ENCODE results near the gene FAM162B.
"Not testable (repeated sequence)": the region's sequence is repeated elsewhere in the genome, so short reads cannot be mapped to it uniquely, and the experiment has no call there.

The FAM162B gene

GRCh38 chr6:116764961-116765841 lies at the start of gene FAM162B:
FAM162B (minus strand) TSS chr6:116765719; CDS start chr6:116765576, 143 bp downstream.
- no peak for DNase-seq

GRCh38 chr6:116812051-116812650 lies 46.6 kb upstream of the FAM162B start:
- DNase-seq: no peak

GRCh38 chr6:116801971-116802370 lies 36.5 kb upstream of the FAM162B start:
- no peak for DNase-seq

- no peak for DNase-seq
These were observed 34.4 kb upstream of the FAM162B start for GRCh38 chr6:116799945-116800344.

GRCh38 chr6:116797585-116797984 lies 32.1 kb upstream of the FAM162B start:
- no peak for DNase-seq

- DNase-seq: no peak
These were observed 27.7 kb upstream of the FAM162B start for GRCh38 chr6:116793224-116793623.

GRCh38 chr6:116783852-116784251 lies 18.3 kb upstream of the FAM162B start:
- DNase-seq: no peak

- no peak for DNase-seq
These were observed 14.2 kb upstream of the FAM162B start for GRCh38 chr6:116779573-116780164.

GRCh38 chr6:116773886-116774285 lies 8.4 kb upstream of the FAM162B start:
- DNase-seq: no peak

GRCh38 chr6:116772450-116772849 lies 6.9 kb upstream of the FAM162B start:
- no peak for DNase-seq

- no peak for DNase-seq
These were observed 2.2 kb upstream of the FAM162B start for GRCh38 chr6:116767715-116768114.

- no peak for DNase-seq
These were observed 1.1 kb upstream of the FAM162B start for GRCh38 chr6:116766506-116767176.

- no peak for DNase-seq
These were observed 924 bp downstream of the FAM162B start for GRCh38 chr6:116764629-116764960.

- no peak for DNase-seq
These were observed 1.5 kb downstream of the FAM162B start for GRCh38 chr6:116763906-116764628.

GRCh38 chr6:116763048-116763447 lies 2.5 kb downstream of the FAM162B start:
- no peak for DNase-seq

GRCh38 chr6:116762235-116762634 lies 3.3 kb downstream of the FAM162B start:
- no peak for DNase-seq

- DNase-seq: no peak
These were observed 3.7 kb downstream of the FAM162B start for GRCh38 chr6:116761779-116762178.

GRCh38 chr6:116745176-116745575 lies 20.3 kb downstream of the FAM162B start:
- DNase-seq: no peak

- no peak for DNase-seq
These were observed 23.9 kb downstream of the FAM162B start for GRCh38 chr6:116741571-116741970.

- not testable (repeated sequence) for DNase-seq
These were observed 25.0 kb downstream of the FAM162B start for GRCh38 chr6:116740486-116740885.

- DNase-seq: no peak
These were observed 28.5 kb downstream of the FAM162B start for GRCh38 chr6:116737004-116737403.

GRCh38 chr6:116730513-116730912 lies 35.0 kb downstream of the FAM162B start:
- no peak for DNase-seq

GRCh38 chr6:116726947-116727346 lies 38.6 kb downstream of the FAM162B start:
- no peak for DNase-seq

Measured in activated T-cell treated with anti-CD3 and anti-CD28 coated beads, Interleukin-2, amount 50 U/mL, for 1 hour (primary cell).